Measurements from ENCODE around the gene BDP1.
"Not testable (repeated sequence)": the region's sequence is repeated elsewhere in the genome, so short reads cannot be mapped to it uniquely, and the experiment has no call there.

The BDP1 gene

GRCh38 chr5:71482132-71482531 lies 26.7 kb downstream of the BDP1 start:
- Histone ChIP-seq H3K27me3 (ENCODE audit: control insufficient read depth, insufficient read depth, low read length) (no peaks in the 10 kb centered on the region), H3K4me1 (ENCODE audit: control insufficient read depth, insufficient read depth, low read length) (peaks cover 6% of the 10 kb centered on the region), H3K36me3 (ENCODE audit: control insufficient read depth, insufficient read depth, low read length) (no peaks in the 10 kb centered on the region), H3K9me3 (ENCODE audit: control insufficient read depth, low read length) (no peaks in the 10 kb centered on the region), H3K4me3 (ENCODE audit: low read length) (no peak overlapping the region), H3K9ac (ENCODE audit: low read length) (no peak overlapping the region)

DNA sequence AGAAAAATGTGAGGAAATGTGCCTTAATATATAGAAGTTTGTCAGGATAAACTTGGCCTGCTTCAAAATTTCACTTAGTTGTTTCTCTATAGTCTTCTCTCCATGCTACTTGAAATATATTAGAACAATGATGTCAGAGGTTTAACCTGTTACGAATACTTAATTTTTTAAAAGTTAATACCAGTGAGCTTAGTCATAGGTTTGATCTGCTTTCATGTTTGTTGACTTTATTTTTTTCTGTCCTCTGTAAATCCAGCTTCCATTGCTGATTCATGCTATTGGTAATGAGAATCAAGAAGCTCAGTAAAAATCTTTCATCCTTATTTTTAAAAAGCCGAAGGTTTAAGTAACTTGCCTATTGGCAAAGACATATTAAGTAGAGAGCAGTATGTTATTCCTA lies 27.9 kb downstream of the BDP1 start:
- Histone ChIP-seq H3K4me1 (ENCODE audit: control insufficient read depth, insufficient read depth, low read length) (peaks cover 6% of the 10 kb centered on the region), H3K4me3 (ENCODE audit: low read length) (no peak overlapping the region), H3K9me3 (ENCODE audit: control insufficient read depth, low read length) (no peaks in the 10 kb centered on the region), H3K9ac (ENCODE audit: low read length) (no peak overlapping the region), H3K36me3 (ENCODE audit: control insufficient read depth, insufficient read depth, low read length) (no peaks in the 10 kb centered on the region), H3K27me3 (ENCODE audit: control insufficient read depth, insufficient read depth, low read length) (no peaks in the 10 kb centered on the region)

GRCh38 chr5:71492817-71493615 lies 37.6 kb downstream of the BDP1 start:
- H3K4me3 ChIP-seq (ENCODE audit: low read length) = no peak overlapping the region
- no peaks in the 10 kb centered on the region for H3K36me3 ChIP-seq (ENCODE audit: control insufficient read depth, insufficient read depth, low read length)
- no peak overlapping the region for H3K9ac ChIP-seq (ENCODE audit: low read length)
- H3K9me3 ChIP-seq (ENCODE audit: control insufficient read depth, low read length) = no peaks in the 10 kb centered on the region
- H3K4me1 ChIP-seq (ENCODE audit: control insufficient read depth, insufficient read depth, low read length) = no peaks in the 10 kb centered on the region
- H3K27me3 ChIP-seq (ENCODE audit: control insufficient read depth, insufficient read depth, low read length) = no peaks in the 10 kb centered on the region

DNA sequence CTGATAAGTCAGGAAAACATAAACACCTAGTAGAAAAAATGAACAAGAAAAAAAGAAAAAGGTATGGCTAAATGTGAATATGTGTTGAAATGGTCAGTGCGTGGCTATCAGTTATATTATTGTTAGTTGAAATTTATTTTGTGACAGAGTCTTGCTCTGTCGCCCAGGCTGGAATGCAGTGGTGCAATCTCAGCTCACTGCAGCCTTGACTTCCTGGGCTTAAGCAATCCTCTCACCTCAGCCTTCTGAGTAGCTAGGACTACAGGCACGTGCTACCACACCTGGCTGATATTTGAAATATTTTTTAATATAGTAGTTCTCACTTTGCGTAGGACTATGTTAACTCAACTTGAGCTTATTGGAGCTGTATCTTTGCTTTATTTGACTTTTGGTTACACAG lies 38.8 kb downstream of the BDP1 start:
- not testable (repeated sequence) for H3K4me3 ChIP-seq (ENCODE audit: low read length); H3K27me3 ChIP-seq (ENCODE audit: control insufficient read depth, insufficient read depth, low read length); H3K9me3 ChIP-seq (ENCODE audit: control insufficient read depth, low read length); H3K9ac ChIP-seq (ENCODE audit: low read length); H3K36me3 ChIP-seq (ENCODE audit: control insufficient read depth, insufficient read depth, low read length); H3K4me1 ChIP-seq (ENCODE audit: control insufficient read depth, insufficient read depth, low read length)

- not testable (repeated sequence) for H3K4me3 ChIP-seq (ENCODE audit: low read length); H3K4me1 ChIP-seq (ENCODE audit: control insufficient read depth, insufficient read depth, low read length); H3K36me3 ChIP-seq (ENCODE audit: control insufficient read depth, insufficient read depth, low read length); H3K9ac ChIP-seq (ENCODE audit: low read length); H3K9me3 ChIP-seq (ENCODE audit: control insufficient read depth, low read length); H3K27me3 ChIP-seq (ENCODE audit: control insufficient read depth, insufficient read depth, low read length)
Observed at GRCh38 chr5:71498756-71499155, 43.3 kb downstream of the BDP1 start.

GRCh38 chr5:71503536-71503935 lies 48.1 kb downstream of the BDP1 start:
- Histone ChIP-seq H3K36me3 (ENCODE audit: control insufficient read depth, insufficient read depth, low read length) (peaks cover 8% of the 10 kb centered on the region), H3K4me3 (ENCODE audit: low read length) (no peak overlapping the region), H3K4me1 (ENCODE audit: control insufficient read depth, insufficient read depth, low read length) (no peaks in the 10 kb centered on the region), H3K9ac (ENCODE audit: low read length) (no peak overlapping the region), H3K9me3 (ENCODE audit: control insufficient read depth, low read length) (no peaks in the 10 kb centered on the region), H3K27me3 (ENCODE audit: control insufficient read depth, insufficient read depth, low read length) (no peaks in the 10 kb centered on the region)

DNA sequence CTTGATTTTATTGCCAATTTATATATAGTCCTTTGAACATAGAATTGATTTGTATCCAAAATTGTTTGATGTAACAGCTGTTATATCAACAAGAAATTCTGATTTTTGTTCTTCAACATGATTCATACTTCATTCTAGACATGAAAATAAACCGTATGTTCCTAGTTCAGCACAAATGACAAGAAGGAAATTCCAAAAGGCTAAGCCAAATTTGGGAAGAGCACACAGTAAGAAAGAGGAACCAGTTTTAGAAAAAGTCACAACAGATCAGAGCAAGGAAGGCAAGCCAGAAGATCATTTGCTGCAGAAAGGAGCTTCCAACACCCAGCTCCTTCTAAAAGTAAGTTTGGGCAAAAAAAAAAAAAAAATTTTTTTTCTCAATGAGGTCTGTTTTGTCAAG lies 66.7 kb downstream of the BDP1 start:
- no peaks in the 10 kb centered on the region for H3K9me3 ChIP-seq (ENCODE audit: control insufficient read depth, low read length)
- H3K9ac ChIP-seq (ENCODE audit: low read length) = no peak overlapping the region
- H3K4me1 ChIP-seq (ENCODE audit: control insufficient read depth, insufficient read depth, low read length) = no peaks in the 10 kb centered on the region
- no peaks in the 10 kb centered on the region for H3K36me3 ChIP-seq (ENCODE audit: control insufficient read depth, insufficient read depth, low read length)
- no peak overlapping the region for H3K4me3 ChIP-seq (ENCODE audit: low read length)
- no peaks in the 10 kb centered on the region for H3K27me3 ChIP-seq (ENCODE audit: control insufficient read depth, insufficient read depth, low read length)

GRCh38 chr5:71525611-71526010 lies 70.2 kb downstream of the BDP1 start:
- H3K36me3 ChIP-seq (ENCODE audit: control insufficient read depth, insufficient read depth, low read length); H3K4me3 ChIP-seq (ENCODE audit: low read length); H3K9ac ChIP-seq (ENCODE audit: low read length); H3K4me1 ChIP-seq (ENCODE audit: control insufficient read depth, insufficient read depth, low read length); H3K9me3 ChIP-seq (ENCODE audit: control insufficient read depth, low read length); H3K27me3 ChIP-seq (ENCODE audit: control insufficient read depth, insufficient read depth, low read length): not testable (repeated sequence)

DNA sequence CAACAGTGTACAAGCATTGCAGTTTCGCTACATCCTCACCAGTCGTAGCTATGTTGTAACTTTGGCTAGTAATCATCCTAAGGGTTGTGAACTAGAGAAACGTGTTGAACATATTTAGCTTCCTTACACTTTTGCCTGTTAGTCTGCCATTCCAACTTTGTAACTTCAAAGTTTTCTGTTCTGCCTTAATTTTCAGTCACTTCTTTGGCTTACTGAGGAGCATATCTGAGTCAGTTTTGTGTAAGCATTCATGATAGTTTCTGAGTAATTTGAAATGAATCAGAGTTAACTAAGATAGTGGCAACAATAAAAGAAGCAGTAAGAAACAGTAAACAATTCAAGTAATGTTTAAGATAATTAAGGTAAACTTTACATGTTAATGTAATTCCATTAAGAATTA lies 72.8 kb downstream of the BDP1 start:
- H3K27me3 ChIP-seq (ENCODE audit: control insufficient read depth, insufficient read depth, low read length) = no peaks in the 10 kb centered on the region
- no peak overlapping the region for H3K9ac ChIP-seq (ENCODE audit: low read length)
- H3K9me3 ChIP-seq (ENCODE audit: control insufficient read depth, low read length) = no peaks in the 10 kb centered on the region
- H3K4me1 ChIP-seq (ENCODE audit: control insufficient read depth, insufficient read depth, low read length) = no peaks in the 10 kb centered on the region
- no peak overlapping the region for H3K4me3 ChIP-seq (ENCODE audit: low read length)
- H3K36me3 ChIP-seq (ENCODE audit: control insufficient read depth, insufficient read depth, low read length) = no peaks in the 10 kb centered on the region

DNA sequence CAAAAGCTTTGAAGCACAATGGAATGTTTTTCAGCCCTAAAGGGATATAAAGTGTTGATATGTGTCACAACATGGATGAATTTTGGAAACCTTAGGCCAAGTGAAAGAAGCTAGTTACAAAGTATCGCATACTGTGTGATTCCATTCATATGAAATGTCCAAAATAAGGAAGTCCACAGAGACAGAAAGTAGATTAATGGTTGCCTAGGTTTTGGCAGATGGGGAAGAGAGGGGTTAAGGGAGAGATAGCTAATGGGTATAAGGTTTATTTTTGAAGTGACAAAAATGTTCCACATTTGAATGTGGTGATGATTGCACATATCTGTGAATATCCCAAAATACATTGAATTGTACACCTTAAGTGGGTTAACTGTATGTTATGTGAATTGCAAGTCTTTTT lies 74.2 kb downstream of the BDP1 start:
- Histone ChIP-seq H3K9ac (ENCODE audit: low read length) (no peak overlapping the region), H3K27me3 (ENCODE audit: control insufficient read depth, insufficient read depth, low read length) (no peaks in the 10 kb centered on the region), H3K4me3 (ENCODE audit: low read length) (no peak overlapping the region), H3K4me1 (ENCODE audit: control insufficient read depth, insufficient read depth, low read length) (no peaks in the 10 kb centered on the region), H3K9me3 (ENCODE audit: control insufficient read depth, low read length) (no peaks in the 10 kb centered on the region), H3K36me3 (ENCODE audit: control insufficient read depth, insufficient read depth, low read length) (no peaks in the 10 kb centered on the region)

GRCh38 chr5:71533142-71533541 lies 77.7 kb downstream of the BDP1 start:
- Histone ChIP-seq H3K9ac (ENCODE audit: low read length) (no peak overlapping the region), H3K4me3 (ENCODE audit: low read length) (no peak overlapping the region), H3K27me3 (ENCODE audit: control insufficient read depth, insufficient read depth, low read length) (no peaks in the 10 kb centered on the region), H3K36me3 (ENCODE audit: control insufficient read depth, insufficient read depth, low read length) (no peaks in the 10 kb centered on the region), H3K4me1 (ENCODE audit: control insufficient read depth, insufficient read depth, low read length) (no peaks in the 10 kb centered on the region), H3K9me3 (ENCODE audit: control insufficient read depth, low read length) (no peaks in the 10 kb centered on the region)

- Histone ChIP-seq H3K9me3 (ENCODE audit: control insufficient read depth, low read length) (no peaks in the 10 kb centered on the region), H3K4me3 (ENCODE audit: low read length) (no peak overlapping the region), H3K36me3 (ENCODE audit: control insufficient read depth, insufficient read depth, low read length) (no peaks in the 10 kb centered on the region), H3K4me1 (ENCODE audit: control insufficient read depth, insufficient read depth, low read length) (no peaks in the 10 kb centered on the region), H3K27me3 (ENCODE audit: control insufficient read depth, insufficient read depth, low read length) (no peaks in the 10 kb centered on the region), H3K9ac (ENCODE audit: low read length) (no peak overlapping the region)
Observed at GRCh38 chr5:71533615-71534014, 78.2 kb downstream of the BDP1 start.

- no peak overlapping the region for H3K4me3 ChIP-seq (ENCODE audit: low read length)
- no peaks in the 10 kb centered on the region for H3K36me3 ChIP-seq (ENCODE audit: control insufficient read depth, insufficient read depth, low read length)
- no peak overlapping the region for H3K9ac ChIP-seq (ENCODE audit: low read length)
- H3K4me1 ChIP-seq (ENCODE audit: control insufficient read depth, insufficient read depth, low read length) = no peaks in the 10 kb centered on the region
- no peaks in the 10 kb centered on the region for H3K9me3 ChIP-seq (ENCODE audit: control insufficient read depth, low read length)
- H3K27me3 ChIP-seq (ENCODE audit: control insufficient read depth, insufficient read depth, low read length) = no peaks in the 10 kb centered on the region
Observed at GRCh38 chr5:71537687-71538086, 82.2 kb downstream of the BDP1 start.

All from mucosa of stomach (tissue), 1 donor.